Measurements from ENCODE around the gene LRRC41.
"Not testable (repeated sequence)": the region's sequence is repeated elsewhere in the genome, so short reads cannot be mapped to it uniquely, and the experiment has no call there.

Gene LRRC41

DNA sequence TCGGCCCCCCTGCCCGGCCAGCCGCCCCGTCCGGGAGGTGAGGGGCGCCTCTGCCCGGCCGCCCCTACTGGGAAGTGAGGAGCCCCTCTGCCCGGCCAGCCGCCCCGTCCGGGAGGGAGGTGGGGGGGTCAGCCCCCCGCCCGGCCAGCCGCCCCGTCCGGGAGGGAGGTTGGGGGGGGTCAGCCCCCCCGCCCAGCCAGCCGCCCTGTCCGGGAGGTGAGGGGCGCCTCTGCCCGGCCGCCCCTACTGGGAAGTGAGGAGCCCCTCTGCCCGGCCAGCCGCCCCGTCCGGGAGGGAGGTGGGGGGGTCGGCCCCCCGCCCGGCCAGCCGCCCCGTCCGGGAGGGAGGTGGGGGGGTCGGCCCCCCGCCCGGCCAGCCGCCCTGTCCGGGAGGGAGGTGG is 61.7 kb downstream of the LRRC41 start:
- DNase-seq: not testable (repeated sequence)

DNA sequence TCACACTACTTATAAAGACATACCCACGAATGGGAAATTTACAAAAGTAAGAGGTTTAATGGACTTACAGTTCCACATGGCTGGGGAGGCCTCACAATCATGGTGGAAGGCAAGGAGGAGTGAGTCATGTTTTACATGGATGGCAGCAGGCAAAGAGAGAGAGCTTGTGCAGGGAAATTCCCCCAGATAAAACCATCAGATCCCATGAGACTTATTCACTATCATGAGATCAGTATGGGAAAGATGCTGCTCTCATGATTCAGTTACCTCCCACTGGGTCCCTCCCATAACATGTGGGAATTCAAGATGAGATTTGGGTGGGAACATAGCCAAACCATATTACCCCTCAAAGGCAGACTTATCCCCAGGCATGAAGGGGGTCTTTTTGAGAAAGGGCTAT is 64.6 kb downstream of the LRRC41 start:
- DNase-seq: not testable (repeated sequence)

DNA sequence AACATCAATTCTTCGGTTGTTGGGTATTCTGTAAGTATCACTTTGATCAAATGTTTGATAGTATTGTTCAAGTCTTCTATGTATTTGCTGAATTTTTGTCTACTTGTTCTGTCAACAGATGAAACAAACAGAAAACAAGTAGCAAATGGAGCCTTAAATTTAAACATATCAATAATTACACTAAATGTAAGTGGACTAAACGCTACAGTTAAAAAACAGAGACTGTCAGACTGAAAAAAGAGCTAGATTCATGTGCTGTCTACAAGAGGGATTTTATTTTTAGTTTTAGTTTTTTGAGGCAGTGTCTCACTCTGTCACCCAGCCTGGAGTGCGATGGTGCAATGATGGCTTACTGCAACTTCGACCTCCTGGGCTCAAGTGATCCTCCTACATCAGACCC is 66.5 kb downstream of the LRRC41 start:
- no peak for DNase-seq

DNA sequence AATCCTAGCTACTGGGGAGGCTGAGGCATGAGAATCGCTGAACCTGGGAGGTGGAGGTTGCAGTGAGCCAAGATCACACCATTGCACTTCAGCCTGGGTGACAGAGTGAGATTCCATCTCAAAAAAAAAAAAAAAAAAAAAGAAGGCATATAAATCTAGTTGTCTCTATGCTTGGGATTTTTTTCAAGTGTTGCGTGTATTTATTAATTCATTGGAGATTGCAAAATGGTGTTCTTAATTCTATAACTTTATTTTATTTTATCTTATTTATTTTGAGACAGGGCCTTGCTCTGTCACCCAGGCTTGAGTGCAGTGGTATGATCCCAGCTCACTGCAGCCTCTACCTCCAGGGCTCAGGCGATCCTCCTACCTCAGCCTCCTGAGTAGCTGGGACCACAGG is 72.2 kb downstream of the LRRC41 start:
- DNase-seq: not testable (repeated sequence)
